GM12878 (cell line): ENCODE measurements around the gene PAPPA. TPM values are rescaled to one million over a fixed set of nuclear protein-coding genes. Genes with fewer than 3 reads are reported as not detected.

Source experiments
- ATAC-seq: fragments of 200-7000 bp; cut with Tn5 transposase; 3 replicates; pipeline ENCODE4 v1.9.1; 2020; ENCODE audit warnings: mild to moderate bottlenecking, moderate library complexity
- BruUV-seq: library from RNA; stranded (reverse); fragments of 400-500 nt; replicated peaks from 2 replicates; lab custom pipeline; 2021; lab: Mats Ljungman, UMichigan
- CTCF ChIA-PET: fragments of 300-600 bp; sonication (Branson Sonifier 250); formaldehyde crosslinking; extraction: SDS; loops from one replicate; lab custom pipeline; 2021; ENCODE audit warnings: inconsistent platforms; lab: Yijun Ruan, JAX
- POLR2A ChIA-PET: fragments of 350-600 bp; formaldehyde crosslinking; extraction: SDS; loops from one replicate; lab custom pipeline; 2021; ENCODE audit warnings: inconsistent platforms; lab: Charles Lee
- RAD21 ChIA-PET: fragments of 300-600 bp; sonication (Branson Sonifier 250); formaldehyde crosslinking; loops from one replicate; lab custom pipeline; 2023; ENCODE audit warnings: antibody characterized with exemption; ENCODE audit not compliant: unreplicated experiment; lab: Charles Lee
- SMC1A ChIA-PET: fragments of 300-600 bp; sonication (Branson Sonifier 250); formaldehyde crosslinking; loops from one replicate; lab custom pipeline; 2023; ENCODE audit not compliant: unreplicated experiment, uncharacterized antibody; lab: Charles Lee
- DNase-seq: peaks from one replicate; pipeline ENCODE4 v3.0.0-alpha.2; 2011; ENCODE audit warnings: low read depth, low spot score
- FAIRE-seq: peaks from 3 replicates; lab custom pipeline; 2011; peaks lifted over from hg19 to GRCh38; lab: Jason Lieb, UNC
- H2AFZ ChIP-seq: 2 replicates; pipeline ENCODE4 v1.6.0; 2011; ENCODE audit warnings: low read depth, low read length, control low read depth; ENCODE audit not compliant: control insufficient read depth
- H3K27ac ChIP-seq: 2 replicates; pipeline ENCODE4 v1.5.1; 2011; ENCODE audit warnings: control low read depth; ENCODE audit not compliant: control insufficient read depth, insufficient read depth
- H3K27me3 ChIP-seq, 2 experiments: replicated peaks in 1 of 2; 2 replicates each; pipeline versions ENCODE4 v1.6.0 to v1.6.1; 2011; ENCODE audit warnings: low read length in 1 of 2; ENCODE audit not compliant: control insufficient read depth in 2 of 2, insufficient read depth in 2 of 2
- H3K36me3 ChIP-seq, 2 experiments: 2 replicates each; pipeline ENCODE4 v1.5.1; 2011; ENCODE audit warnings: low read length in 1 of 2; ENCODE audit not compliant: control insufficient read depth in 2 of 2, insufficient read depth in 2 of 2
- H3K4me1 ChIP-seq: 2 replicates; pipeline ENCODE4 v1.6.1; 2011; ENCODE audit warnings: mild to moderate bottlenecking, low read length, moderate library complexity, mixed read lengths; ENCODE audit not compliant: control insufficient read depth, insufficient read depth
- H3K4me2 ChIP-seq: 2 replicates; pipeline ENCODE4 v1.6.0; 2011; ENCODE audit warnings: control low read depth; ENCODE audit not compliant: control insufficient read depth, insufficient read depth
- H3K4me3 ChIP-seq: fragments of 200-600 bp; sonication (generic); 2 replicates; pipeline ENCODE4 v1.5.1; 2016
- H3K79me2 ChIP-seq: 2 replicates; pipeline ENCODE4 v1.6.0; 2011; ENCODE audit warnings: low read length; ENCODE audit not compliant: control insufficient read depth, insufficient read depth
- H3K9ac ChIP-seq: 2 replicates; pipeline ENCODE4 v1.8.0; 2011; ENCODE audit warnings: low read length, control low read depth, mixed read lengths; ENCODE audit not compliant: control insufficient read depth, insufficient read depth
- H3K9me3 ChIP-seq: replicated peaks from 3 replicates; pipeline ENCODE4 v1.5.1; 2011; ENCODE audit warnings: mild to moderate bottlenecking, low read length; ENCODE audit not compliant: control insufficient read depth, insufficient read depth
- H4K20me1 ChIP-seq: 2 replicates; pipeline ENCODE4 v1.6.0; 2011; ENCODE audit not compliant: control insufficient read depth, insufficient read depth
- CEBPB ChIP-seq, 2 experiments: fragments of 150-350 bp in 1 of 2; IDR thresholded peaks; 2 replicates each; pipeline ENCODE4 v1.6.1; 2012 to 2014; ENCODE audit warnings: low read depth in 2 of 2, low read length in 2 of 2, borderline replicate concordance in 1 of 2, inconsistent platforms in 1 of 2
- ELK1 ChIP-seq: IDR thresholded peaks from 2 replicates; pipeline ENCODE4 v1.6.1; 2012; ENCODE audit warnings: low read depth, low read length, improper control_type of control experiment
- KDM1A ChIP-seq: fragments of 200-600 bp; sonication (generic); IDR thresholded peaks from 2 replicates; pipeline ENCODE4 v1.6.1; 2016; ENCODE audit warnings: borderline replicate concordance
- LARP7 ChIP-seq: fragments of 450-650 bp; IDR thresholded peaks from 2 replicates; pipeline ENCODE4 v1.6.1; 2017; ENCODE audit warnings: mild to moderate bottlenecking
- NRF1 ChIP-seq: conservative IDR thresholded peaks from 2 replicates; pipeline ENCODE4 v1.6.1; 2011; ENCODE audit warnings: mild to moderate bottlenecking, low read depth, low read length, improper control_type of control experiment
- PAX5 ChIP-seq: IDR thresholded peaks from 2 replicates; pipeline ENCODE4 v1.6.1; 2011; ENCODE audit warnings: low read depth, low read length, borderline replicate concordance
- SMAD1 ChIP-seq: fragments of 450-650 bp; IDR thresholded peaks from 2 replicates; pipeline ENCODE4 v1.6.1; 2018; ENCODE audit warnings: mild to moderate bottlenecking, low read depth; ENCODE audit not compliant: partially characterized antibody
- TCF12 ChIP-seq: IDR thresholded peaks from 2 replicates; pipeline ENCODE4 v1.6.1; 2011; ENCODE audit warnings: low read depth, mild to moderate bottlenecking, low read length
- ZBTB4 ChIP-seq: fragments of 450-650 bp; formaldehyde crosslinking; IDR thresholded peaks from 2 replicates; pipeline ENCODE4 v1.4.0; 2022; ENCODE audit warnings: mild to moderate bottlenecking, moderate library complexity
- ZBTB40 ChIP-seq: fragments of 450-650 bp; IDR thresholded peaks from 2 replicates; pipeline ENCODE4 v1.6.1; 2016; ENCODE audit warnings: mild to moderate bottlenecking, moderate library complexity, borderline replicate concordance
- ZNF687 ChIP-seq: fragments of 450-650 bp; IDR thresholded peaks from 2 replicates; pipeline ENCODE4 v1.6.1; 2017; ENCODE audit warnings: mild to moderate bottlenecking, moderate library complexity
- WGBS: methylation state at CpG from one replicate; pipeline ENCODE4 v1.1.6; 2016; ENCODE audit warnings: low lambda C conversion rate; ENCODE audit not compliant: insufficient replicate concordance, insufficient coverage; ENCODE audit errors: missing lambda C conversion rate; 5-methylcytosine and 5-hydroxymethylcytosine counted together
- in situ Hi-C: fragments of 300-500 bp; cut with MboI; formaldehyde crosslinking; loops from 9 replicates; pipeline ENCODE4 v1.14.3; 2018; ENCODE audit warnings: mixed read lengths
- intact Hi-C: fragments of 100-400 bp; cut with micrococcal nuclease; formaldehyde crosslinking; loops from one replicate; pipeline ENCODE4 v1.14.2; 2022; ENCODE audit not compliant: unreplicated experiment
- polyA plus RNA-seq, 11 experiments: library from polyadenylated mRNA; depleted of rRNA in 4 of 11; unstranded in 6 of 11; stranded (reverse) in 5 of 11; fragments of >200 nt; fragmentation: Nextera tagmentation in 4 of 11; fragmentation: Illumina TruSeq in 1 of 11; extraction: Ambion mirVana in 4 of 11; extraction: Trizol in 1 of 11; gene quantifications; 1 replicate in 1 of 11; 2 replicates in 10 of 11; pipeline versions ENCODE4 v1.2.1 to v1.2.3, GENCODE V29; 2011 to 2016; ENCODE audit warnings: inconsistent platforms in 2 of 11, missing spikeins in 2 of 11, low read depth in 1 of 11
- total RNA-seq, 4 experiments: library from RNA; depleted of rRNA in 3 of 4; stranded (reverse); fragments of >200 nt in 3 of 4; fragmentation: Illumina TruSeq in 1 of 4; extraction: Trizol in 1 of 4; gene quantifications; 2 replicates each; pipeline versions ENCODE4 v1.2.1 to v1.2.3, GENCODE V29; 2013 to 2021

Gene PAPPA
- total and polyA plus RNA-seq, 10 of the 15 experiments (the other 5 are each of a cell fraction or from before 2014, with no cell fraction given): under 0.01 to 0.19 (median 0.02) TPM; not detected in 4

- FAIRE-seq: no peak
- no peak for TF ChIP-seq ZBTB40
- TF ChIP-seq CEBPB (IDR thresholded peaks at IDR 0.05; ENCODE audit: borderline replicate concordance in 1 of 2, low read depth in 2 of 2, low read length in 2 of 2): no peak
- TF ChIP-seq TCF12: no peak
- no peak for TF ChIP-seq PAX5
- no peak for TF ChIP-seq NRF1
- no peak for TF ChIP-seq SMAD1
- no peak for TF ChIP-seq LARP7
- no peak for TF ChIP-seq KDM1A
- no peak for TF ChIP-seq ZNF687
- no peak for TF ChIP-seq ZBTB4 (CRISPR knock-in tag)
- TF ChIP-seq ELK1: no peak
Measured at GRCh38 chr9:116219686-116220085, 66.1 kb downstream of the PAPPA start.

More at GRCh38 chr9:116219686-116220085, 66.1 kb downstream of the PAPPA start:
- ChIA-PET POLR2A (no interaction called here), CTCF (no interaction called here), RAD21 (no interaction called here), SMC1A (no interaction called here)
- Histone ChIP-seq H3K4me1 (no peaks in the 10 kb centered on the region), H3K36me3 (no peaks in the 10 kb centered on the region), H3K4me3 (no peak overlapping the region), H3K27ac (no peak overlapping the region), H3K79me2 (no peaks in the 10 kb centered on the region), H4K20me1 (no peaks in the 10 kb centered on the region), H3K27me3 (no peaks in the 10 kb centered on the region), H2AFZ (no peak overlapping the region), H3K9ac (no peak overlapping the region), H3K4me2 (no peak overlapping the region), H3K9me3 (no peaks in the 10 kb centered on the region)
- in situ Hi-C loops (no loop called here), intact Hi-C loops (no loop called here)
- whole genome bisulfite sequencing: 24% methylated on average over 11 of the region's 11 CpGs
- ATAC-seq (no peak), DNase-seq (no peak)
- no TSS peak for BruUV-seq
